K562 (cell line): ENCODE results near the gene TMEM120B. TPM values are rescaled to one million over a fixed set of nuclear protein-coding genes. Genes with fewer than 3 reads are reported as not detected.

Experiments used
- ATF7 ChIP-seq: fragments of 450-650 bp; IDR thresholded peaks from 2 replicates; pipeline ENCODE4 v1.7.1; 2014; ENCODE audit warnings: mild to moderate bottlenecking, moderate library complexity
- CBX5 ChIP-seq: IDR thresholded peaks from 2 replicates; pipeline ENCODE4 v1.6.1; 2014; ENCODE audit warnings: low read depth, borderline replicate concordance
- EGR1 ChIP-seq: fragments of 450-650 bp; conservative IDR thresholded peaks from 2 replicates; pipeline ENCODE4 v1.6.1; 2017; ENCODE audit warnings: mild to moderate bottlenecking
- ETV1 ChIP-seq: fragments of 450-650 bp; conservative IDR thresholded peaks from 2 replicates; pipeline ENCODE4 v1.6.1; 2016; ENCODE audit warnings: missing genetic modification characterization, control low read depth, low read depth, missing compliant biosample characterization
- KLF1 ChIP-seq: fragments of 450-650 bp; IDR thresholded peaks from 2 replicates; pipeline ENCODE4 v1.6.1; 2016; ENCODE audit warnings: missing genetic modification characterization, missing compliant biosample characterization
- MYC ChIP-seq, 2 experiments: fragments of 250-450 bp in 1 of 2; sonication (Bioruptor Pico) in 1 of 2; IDR thresholded peaks; 2 replicates each; pipeline versions ENCODE4 v1.5.1 to v1.6.1; 2012 to 2021; ENCODE audit warnings: low read depth in 2 of 2, borderline replicate concordance in 1 of 2, improper control_type of control experiment in 1 of 2, low read length in 1 of 2, mild to moderate bottlenecking in 1 of 2, moderate library complexity in 1 of 2
- SIN3B ChIP-seq: fragments of 450-650 bp; IDR thresholded peaks from 2 replicates; pipeline ENCODE4 v1.6.1; 2017; ENCODE audit warnings: low read depth, mild to moderate bottlenecking, moderate library complexity
- SMAD4 ChIP-seq: fragments of 250-450 bp; sonication (Bioruptor Pico); conservative IDR thresholded peaks from 2 replicates; pipeline ENCODE4 v1.8.0; 2021; ENCODE audit warnings: inconsistent platforms, mild to moderate bottlenecking, moderate library complexity
- XRCC4 ChIP-seq: IDR thresholded peaks from one replicate; pipeline ENCODE4 v1.6.1; 2011; ENCODE audit not compliant: insufficient read depth, insufficient read length; ENCODE audit errors: extremely low read depth
- ZNF175 ChIP-seq: fragments of 200-800 bp; sonication (Bioruptor generic); IDR thresholded peaks from 2 replicates; pipeline ENCODE4 v1.6.1; 2016; ENCODE audit warnings: low read depth, mild to moderate bottlenecking, missing genetic modification characterization, missing compliant biosample characterization
- ZNF282 ChIP-seq: sonication (generic); formaldehyde crosslinking; IDR thresholded peaks from 2 replicates; pipeline ENCODE4 v1.8.1; 2023; ENCODE audit warnings: missing genetic modification reagents
- polyA plus RNA-seq, 8 experiments: library from polyadenylated mRNA; depleted of rRNA in 4 of 8; stranded (reverse) in 5 of 8; unstranded in 3 of 8; fragments of >200 nt; fragmentation: Nextera tagmentation in 2 of 8; fragmentation: Illumina TruSeq in 1 of 8; extraction: Ambion mirVana in 2 of 8; extraction: Trizol in 1 of 8; gene quantifications; 2 replicates each; pipeline versions ENCODE4 v1.2.1 to v1.2.3, GENCODE V29; 2011 to 2014; ENCODE audit warnings: inconsistent platforms in 1 of 8, missing spikeins in 1 of 8
- total RNA-seq, 7 experiments: library from RNA; depleted of rRNA in 6 of 7; stranded (reverse); fragments of >200 nt in 6 of 7; fragmentation: Illumina TruSeq in 2 of 7; extraction: Trizol in 2 of 7; gene quantifications; 2 replicates each; pipeline versions ENCODE4 v1.2.1 to v1.2.3, GENCODE V29; 2011 to 2021; ENCODE audit warnings: low replicate concordance in 1 of 7
- TF ChIP-seq, protein P1 (sequence below): fragments of 250-450 bp; sonication (Bioruptor Pico); IDR thresholded peaks from 2 replicates; pipeline ENCODE4 v1.8.0; 2021; ENCODE audit warnings: mild to moderate bottlenecking, moderate library complexity
- TF ChIP-seq, protein P2 (sequence below), 3 experiments: fragments of 200-800 bp in 1 of 3; fragments of 250-450 bp in 1 of 3; fragments of 450-650 bp in 1 of 3; sonication (Bioruptor Pico) in 1 of 3; sonication (Bioruptor generic) in 1 of 3; formaldehyde crosslinking in 1 of 3; IDR thresholded peaks; 2 replicates each; pipeline versions ENCODE4 v1.6.1 to v1.8.0; 2016 to 2022; ENCODE audit warnings: mild to moderate bottlenecking in 2 of 3, missing genetic modification characterization in 2 of 3, missing compliant biosample characterization in 1 of 3, moderate library complexity in 1 of 3
- TF ChIP-seq, protein P3 (sequence below): fragments of 200-800 bp; sonication (Bioruptor generic); IDR thresholded peaks from 2 replicates; pipeline ENCODE4 v1.6.1; 2016; ENCODE audit warnings: missing genetic modification characterization, missing compliant biosample characterization

TMEM120B gene
- total and polyA plus RNA-seq, 9 of the 15 experiments (the other 6 are each of a cell fraction or from before 2014, with no cell fraction given), result 1.7 to 18.6 (median 7.4) TPM

DNA sequence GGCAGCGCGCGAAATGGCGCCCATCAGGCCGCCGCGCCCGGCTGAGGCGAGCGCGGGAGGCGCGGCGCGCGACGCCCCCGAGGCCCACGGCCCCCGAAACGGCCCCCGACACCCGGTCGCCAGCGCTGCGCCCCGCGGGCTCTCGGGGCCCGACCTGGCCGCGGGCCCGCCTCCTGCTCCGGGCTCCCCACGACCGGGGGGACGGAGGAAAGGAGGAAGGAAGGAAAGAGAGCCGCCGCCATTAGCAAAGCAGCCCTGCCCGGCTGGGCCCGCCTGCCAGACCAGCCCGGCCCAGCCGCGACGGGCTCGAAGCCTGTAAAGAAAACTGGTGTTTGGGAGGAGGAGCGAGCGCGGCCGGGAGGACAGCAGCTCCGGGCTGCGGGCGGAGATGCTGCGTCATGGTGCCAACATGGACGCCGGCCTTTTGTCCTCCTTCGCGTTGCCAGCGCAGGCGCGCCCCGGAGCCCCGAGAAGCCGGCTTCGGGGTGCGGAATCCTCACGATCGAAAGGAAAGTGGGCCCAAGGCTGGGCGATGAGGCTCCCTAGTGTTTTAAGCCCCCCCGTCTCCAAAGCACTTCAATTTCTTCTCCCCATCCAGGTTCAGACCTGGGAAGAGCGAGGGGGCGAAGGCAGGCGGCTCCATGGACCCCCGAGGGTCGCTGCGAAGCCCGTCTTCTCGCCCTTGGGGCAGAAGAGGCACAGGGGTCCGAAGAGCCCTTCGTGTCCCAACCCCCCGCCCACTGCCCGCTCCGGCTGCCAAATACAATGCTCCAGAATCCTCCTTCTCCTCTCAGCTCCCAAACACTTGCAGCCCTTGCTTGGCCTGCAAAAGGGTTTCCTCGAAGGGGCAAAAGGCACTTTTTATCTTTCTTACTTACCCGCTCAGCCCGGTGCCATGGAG lies 88.4 kb downstream of the TMEM120B start (continued):
- TF ChIP-seq, protein P1, sequence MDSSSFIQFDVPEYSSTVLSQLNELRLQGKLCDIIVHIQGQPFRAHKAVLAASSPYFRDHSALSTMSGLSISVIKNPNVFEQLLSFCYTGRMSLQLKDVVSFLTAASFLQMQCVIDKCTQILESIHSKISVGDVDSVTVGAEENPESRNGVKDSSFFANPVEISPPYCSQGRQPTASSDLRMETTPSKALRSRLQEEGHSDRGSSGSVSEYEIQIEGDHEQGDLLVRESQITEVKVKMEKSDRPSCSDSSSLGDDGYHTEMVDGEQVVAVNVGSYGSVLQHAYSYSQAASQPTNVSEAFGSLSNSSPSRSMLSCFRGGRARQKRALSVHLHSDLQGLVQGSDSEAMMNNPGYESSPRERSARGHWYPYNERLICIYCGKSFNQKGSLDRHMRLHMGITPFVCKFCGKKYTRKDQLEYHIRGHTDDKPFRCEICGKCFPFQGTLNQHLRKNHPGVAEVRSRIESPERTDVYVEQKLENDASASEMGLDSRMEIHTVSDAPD (CRISPR knock-in tag), result no peak
- peak; percentile 54 for TF ChIP-seq SMAD4
- TF ChIP-seq, protein P2, sequence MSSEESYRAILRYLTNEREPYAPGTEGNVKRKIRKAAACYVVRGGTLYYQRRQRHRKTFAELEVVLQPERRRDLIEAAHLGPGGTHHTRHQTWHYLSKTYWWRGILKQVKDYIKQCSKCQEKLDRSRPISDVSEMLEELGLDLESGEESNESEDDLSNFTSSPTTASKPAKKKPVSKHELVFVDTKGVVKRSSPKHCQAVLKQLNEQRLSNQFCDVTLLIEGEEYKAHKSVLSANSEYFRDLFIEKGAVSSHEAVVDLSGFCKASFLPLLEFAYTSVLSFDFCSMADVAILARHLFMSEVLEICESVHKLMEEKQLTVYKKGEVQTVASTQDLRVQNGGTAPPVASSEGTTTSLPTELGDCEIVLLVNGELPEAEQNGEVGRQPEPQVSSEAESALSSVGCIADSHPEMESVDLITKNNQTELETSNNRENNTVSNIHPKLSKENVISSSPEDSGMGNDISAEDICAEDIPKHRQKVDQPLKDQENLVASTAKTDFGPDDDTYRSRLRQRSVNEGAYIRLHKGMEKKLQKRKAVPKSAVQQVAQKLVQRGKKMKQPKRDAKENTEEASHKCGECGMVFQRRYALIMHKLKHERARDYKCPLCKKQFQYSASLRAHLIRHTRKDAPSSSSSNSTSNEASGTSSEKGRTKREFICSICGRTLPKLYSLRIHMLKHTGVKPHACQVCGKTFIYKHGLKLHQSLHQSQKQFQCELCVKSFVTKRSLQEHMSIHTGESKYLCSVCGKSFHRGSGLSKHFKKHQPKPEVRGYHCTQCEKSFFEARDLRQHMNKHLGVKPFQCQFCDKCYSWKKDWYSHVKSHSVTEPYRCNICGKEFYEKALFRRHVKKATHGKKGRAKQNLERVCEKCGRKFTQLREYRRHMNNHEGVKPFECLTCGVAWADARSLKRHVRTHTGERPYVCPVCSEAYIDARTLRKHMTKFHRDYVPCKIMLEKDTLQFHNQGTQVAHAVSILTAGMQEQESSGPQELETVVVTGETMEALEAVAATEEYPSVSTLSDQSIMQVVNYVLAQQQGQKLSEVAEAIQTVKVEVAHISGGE (CRISPR knock-in tag; IDR thresholded peaks at IDR 0.05), result peak in 1 of 3 experiments; percentile 67; a peak in 2 of 6 replicates
- peak; percentile 68; the same call in 1 of the 2 replicates for TF ChIP-seq ZNF175 (CRISPR knock-in tag)
- no peak for TF ChIP-seq ZNF282 (CRISPR knock-in tag)
- peak; percentile 65 for TF ChIP-seq MYC (IDR thresholded peaks at IDR 0.05; ENCODE audit: low read depth, low read length)
- peak; percentile 53; the same call in 1 of the 2 replicates for TF ChIP-seq MYC (CRISPR knock-in tag; IDR thresholded peaks at IDR 0.05; ENCODE audit: borderline replicate concordance, low read depth)
- TF ChIP-seq CBX5, result no peak
- TF ChIP-seq XRCC4, result no peak
- TF ChIP-seq KLF1 (tag), result no peak
- TF ChIP-seq ATF7, result peak; percentile 21; the same call in 1 of the 2 replicates
- TF ChIP-seq ETV1, result no peak
- TF ChIP-seq, protein P3, sequence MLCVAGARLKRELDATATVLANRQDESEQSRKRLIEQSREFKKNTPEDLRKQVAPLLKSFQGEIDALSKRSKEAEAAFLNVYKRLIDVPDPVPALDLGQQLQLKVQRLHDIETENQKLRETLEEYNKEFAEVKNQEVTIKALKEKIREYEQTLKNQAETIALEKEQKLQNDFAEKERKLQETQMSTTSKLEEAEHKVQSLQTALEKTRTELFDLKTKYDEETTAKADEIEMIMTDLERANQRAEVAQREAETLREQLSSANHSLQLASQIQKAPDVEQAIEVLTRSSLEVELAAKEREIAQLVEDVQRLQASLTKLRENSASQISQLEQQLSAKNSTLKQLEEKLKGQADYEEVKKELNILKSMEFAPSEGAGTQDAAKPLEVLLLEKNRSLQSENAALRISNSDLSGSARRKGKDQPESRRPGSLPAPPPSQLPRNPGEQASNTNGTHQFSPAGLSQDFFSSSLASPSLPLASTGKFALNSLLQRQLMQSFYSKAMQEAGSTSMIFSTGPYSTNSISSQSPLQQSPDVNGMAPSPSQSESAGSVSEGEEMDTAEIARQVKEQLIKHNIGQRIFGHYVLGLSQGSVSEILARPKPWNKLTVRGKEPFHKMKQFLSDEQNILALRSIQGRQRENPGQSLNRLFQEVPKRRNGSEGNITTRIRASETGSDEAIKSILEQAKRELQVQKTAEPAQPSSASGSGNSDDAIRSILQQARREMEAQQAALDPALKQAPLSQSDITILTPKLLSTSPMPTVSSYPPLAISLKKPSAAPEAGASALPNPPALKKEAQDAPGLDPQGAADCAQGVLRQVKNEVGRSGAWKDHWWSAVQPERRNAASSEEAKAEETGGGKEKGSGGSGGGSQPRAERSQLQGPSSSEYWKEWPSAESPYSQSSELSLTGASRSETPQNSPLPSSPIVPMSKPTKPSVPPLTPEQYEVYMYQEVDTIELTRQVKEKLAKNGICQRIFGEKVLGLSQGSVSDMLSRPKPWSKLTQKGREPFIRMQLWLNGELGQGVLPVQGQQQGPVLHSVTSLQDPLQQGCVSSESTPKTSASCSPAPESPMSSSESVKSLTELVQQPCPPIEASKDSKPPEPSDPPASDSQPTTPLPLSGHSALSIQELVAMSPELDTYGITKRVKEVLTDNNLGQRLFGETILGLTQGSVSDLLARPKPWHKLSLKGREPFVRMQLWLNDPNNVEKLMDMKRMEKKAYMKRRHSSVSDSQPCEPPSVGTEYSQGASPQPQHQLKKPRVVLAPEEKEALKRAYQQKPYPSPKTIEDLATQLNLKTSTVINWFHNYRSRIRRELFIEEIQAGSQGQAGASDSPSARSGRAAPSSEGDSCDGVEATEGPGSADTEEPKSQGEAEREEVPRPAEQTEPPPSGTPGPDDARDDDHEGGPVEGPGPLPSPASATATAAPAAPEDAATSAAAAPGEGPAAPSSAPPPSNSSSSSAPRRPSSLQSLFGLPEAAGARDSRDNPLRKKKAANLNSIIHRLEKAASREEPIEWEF, result no peak
- TF ChIP-seq EGR1, result 0 out of 2 replicates have a peak, but pooled peaks have one; percentile 15
- 0 out of 2 replicates have a peak, but pooled peaks have one; percentile 2 for TF ChIP-seq SIN3B
